Left kidney (tissue), 2 donors: ENCODE results near the gene POLRMT. TPM values are rescaled to one million over a fixed set of nuclear protein-coding genes. Genes with fewer than 3 reads are reported as not detected.

Experiments
- DNase-seq: peaks from one replicate; pipeline ENCODE4 v3.0.0-alpha.2; 2013
- polyA plus RNA-seq: library from polyadenylated mRNA; unstranded; fragments of 120-200 nt; gene quantifications from one replicate; pipeline ENCODE4 v1.2.1, GENCODE V29; 2013; ENCODE audit not compliant: insufficient read length

POLRMT gene
- polyA plus RNA-seq, 1 donor: 75.8 TPM

GRCh38 chr19:664913-665443 lies 31.6 kb upstream of the POLRMT start:
- DNase-seq: peak; percentile 80

DNA sequence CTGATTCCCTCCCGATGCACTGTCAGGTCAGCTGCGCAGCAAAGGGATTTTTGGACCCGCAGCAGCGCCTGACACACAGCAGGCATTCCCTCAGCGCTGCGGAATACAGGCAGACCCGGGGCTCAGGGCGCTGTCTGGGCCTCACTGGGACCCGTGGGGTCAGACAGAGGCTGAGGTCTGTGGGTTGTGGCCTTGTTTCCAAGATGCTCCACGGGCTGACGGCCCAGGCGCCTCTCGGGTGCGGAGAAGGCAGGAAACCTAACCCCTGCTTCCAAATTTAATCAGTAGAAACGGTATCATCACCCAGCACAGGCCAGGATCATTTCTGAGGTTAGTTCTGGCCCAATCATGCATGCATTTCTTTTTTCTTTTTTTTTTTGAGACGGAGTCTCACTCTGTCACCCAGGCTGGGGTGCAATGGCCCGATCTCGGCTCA lies 30.4 kb upstream of the POLRMT start:
- DNase-seq: no peak

DNA sequence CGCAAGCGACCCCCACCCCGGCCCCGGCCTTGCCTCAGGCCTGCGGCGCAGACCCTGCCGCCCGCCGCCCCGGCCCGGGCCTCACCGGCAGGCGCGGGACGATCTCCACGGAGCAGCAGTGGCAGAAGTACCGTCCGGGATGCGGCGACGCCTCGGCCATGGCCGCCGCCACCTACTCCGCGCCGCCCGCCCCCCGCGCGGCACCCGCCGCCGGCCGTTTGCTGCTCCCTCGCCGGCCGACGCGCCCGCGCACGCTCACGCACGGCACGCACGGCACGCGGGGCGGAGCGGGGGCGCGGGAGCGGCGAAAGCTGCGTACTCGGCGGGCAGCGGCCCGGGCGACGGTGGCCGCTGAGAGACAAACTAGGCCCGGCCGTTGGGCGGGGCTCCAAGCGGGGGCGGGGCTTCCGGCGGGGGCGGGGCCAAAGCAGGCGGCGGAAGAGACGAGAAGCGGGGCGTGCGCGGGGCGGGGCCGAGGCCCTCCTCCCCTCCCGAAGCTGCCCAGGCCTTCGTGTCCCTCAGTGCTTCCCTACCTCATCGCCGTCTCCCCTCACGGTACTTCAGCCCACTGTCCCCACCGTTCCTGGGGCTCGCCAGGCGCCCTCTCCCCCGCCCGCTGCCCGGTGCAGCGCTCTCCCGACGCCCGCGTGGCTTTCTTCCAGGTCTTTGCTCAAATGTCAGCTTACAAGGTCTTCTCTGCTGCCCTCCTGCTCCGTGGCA lies 29.8 kb upstream of the POLRMT start, which contains the start of gene RNF126:
RNF126 (minus strand) TSS at position 253 of the 720 bp plus-strand sequence; CDS start at position 160, 93 bp downstream.
- peak; percentile 88 for DNase-seq

DNA sequence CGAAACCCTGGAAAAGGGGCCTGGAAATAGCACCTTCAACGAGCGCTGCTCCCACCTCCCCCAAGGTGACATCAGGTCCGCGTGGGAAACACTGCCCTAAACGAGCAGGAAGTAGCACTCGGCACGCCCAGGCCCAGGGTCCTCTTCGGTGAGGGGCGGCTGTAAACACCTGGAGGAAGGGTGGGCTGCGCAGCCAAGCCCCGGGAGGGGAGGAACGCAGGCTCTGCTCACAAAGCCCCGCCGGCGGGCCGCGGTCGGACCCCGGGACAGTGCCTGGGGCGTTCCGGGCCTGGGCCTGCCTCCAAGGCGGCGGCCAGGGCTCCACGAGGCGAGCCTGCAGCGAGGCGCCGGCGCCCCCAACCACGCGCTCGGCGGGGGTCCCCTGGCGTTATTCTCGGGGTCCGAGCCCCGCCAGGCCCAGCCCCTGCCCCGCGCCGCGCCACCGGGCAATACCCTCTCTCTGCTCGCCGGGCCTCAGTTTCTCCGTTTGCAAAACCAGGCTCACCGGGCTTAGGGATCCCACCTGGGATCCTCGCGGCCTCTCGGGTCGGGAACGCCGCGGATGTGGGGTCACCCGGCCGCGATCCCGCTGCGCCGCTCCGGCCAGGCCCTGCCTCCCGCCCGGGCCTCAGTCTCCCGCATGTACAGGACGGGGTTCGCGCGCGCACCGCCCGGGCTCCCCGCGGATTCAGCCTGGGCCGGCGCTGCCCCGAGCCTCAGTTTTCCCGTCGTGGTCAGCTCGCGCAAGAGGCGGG lies 29.0 kb upstream of the POLRMT start:
- no peak for DNase-seq

DNA sequence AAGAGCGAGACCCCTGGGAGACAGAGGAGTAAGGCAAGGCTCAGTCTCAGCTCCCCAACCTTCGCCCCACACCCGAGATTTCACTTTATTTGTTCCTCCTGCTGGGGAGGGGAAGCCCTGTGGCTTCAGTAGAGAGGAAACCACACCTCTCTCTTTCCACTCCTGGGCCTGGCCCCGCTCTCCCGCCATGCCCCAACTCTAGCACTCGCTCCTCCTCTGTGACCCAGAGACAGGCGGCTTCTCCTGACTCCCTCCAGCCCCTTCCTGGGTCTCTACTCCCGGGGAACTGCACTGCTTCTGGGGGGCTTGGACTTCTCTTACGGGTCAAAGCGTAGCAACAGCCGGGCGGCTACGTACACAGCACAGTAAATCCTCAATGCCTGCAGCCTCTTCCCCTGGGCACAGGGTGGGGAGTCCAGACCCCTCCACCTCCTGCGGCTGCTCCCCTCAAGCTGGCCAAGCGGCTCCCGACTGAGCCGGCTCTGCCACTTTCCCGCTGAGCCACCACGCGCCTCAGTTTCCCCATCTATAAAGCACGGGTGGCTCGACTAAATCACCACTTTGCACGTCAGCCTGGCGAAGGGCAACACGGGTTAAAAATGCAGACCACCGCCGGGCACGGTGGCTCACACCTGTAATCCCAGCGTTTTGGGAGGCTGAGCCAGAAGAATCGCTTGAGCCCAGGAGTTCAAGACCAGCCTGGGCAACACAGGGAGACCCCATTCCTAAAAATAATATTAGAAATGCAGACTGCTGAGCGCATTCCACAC lies 28.3 kb upstream of the POLRMT start:
- no peak for DNase-seq

DNA sequence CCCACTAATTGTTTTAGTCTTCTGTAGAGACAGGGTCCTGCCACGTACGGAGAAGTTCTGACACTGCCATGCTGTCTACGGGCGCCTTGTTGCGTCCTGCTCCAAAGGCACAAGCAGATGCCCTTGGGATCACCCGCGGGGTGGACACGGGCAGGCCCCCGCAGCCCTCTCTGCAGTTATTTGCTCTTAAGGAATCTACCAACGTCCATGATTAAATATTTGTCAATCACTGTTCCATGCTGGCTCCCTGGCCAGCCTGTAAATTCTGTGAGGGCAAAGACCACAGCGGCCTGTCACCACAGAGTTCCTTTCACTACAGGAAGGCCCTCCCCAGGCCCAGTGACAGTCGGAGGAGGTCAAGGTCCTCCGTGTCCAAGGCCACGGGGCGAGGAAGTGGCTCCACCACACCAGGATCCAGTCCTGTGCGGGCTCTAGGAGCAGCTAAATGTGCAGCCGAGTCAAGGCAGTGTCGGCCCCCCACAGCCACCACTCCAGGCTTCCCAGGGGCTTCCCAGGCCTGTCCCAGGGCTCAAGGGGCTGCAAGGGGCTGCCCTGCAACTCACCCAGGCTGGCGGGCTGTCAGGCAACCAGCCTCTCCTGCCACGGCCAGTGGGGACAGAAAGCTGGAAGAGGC lies 27.6 kb upstream of the POLRMT start:
- DNase-seq: no peak

GRCh38 chr19:658916-659839 lies 25.8 kb upstream of the POLRMT start:
- no peak for DNase-seq

DNA sequence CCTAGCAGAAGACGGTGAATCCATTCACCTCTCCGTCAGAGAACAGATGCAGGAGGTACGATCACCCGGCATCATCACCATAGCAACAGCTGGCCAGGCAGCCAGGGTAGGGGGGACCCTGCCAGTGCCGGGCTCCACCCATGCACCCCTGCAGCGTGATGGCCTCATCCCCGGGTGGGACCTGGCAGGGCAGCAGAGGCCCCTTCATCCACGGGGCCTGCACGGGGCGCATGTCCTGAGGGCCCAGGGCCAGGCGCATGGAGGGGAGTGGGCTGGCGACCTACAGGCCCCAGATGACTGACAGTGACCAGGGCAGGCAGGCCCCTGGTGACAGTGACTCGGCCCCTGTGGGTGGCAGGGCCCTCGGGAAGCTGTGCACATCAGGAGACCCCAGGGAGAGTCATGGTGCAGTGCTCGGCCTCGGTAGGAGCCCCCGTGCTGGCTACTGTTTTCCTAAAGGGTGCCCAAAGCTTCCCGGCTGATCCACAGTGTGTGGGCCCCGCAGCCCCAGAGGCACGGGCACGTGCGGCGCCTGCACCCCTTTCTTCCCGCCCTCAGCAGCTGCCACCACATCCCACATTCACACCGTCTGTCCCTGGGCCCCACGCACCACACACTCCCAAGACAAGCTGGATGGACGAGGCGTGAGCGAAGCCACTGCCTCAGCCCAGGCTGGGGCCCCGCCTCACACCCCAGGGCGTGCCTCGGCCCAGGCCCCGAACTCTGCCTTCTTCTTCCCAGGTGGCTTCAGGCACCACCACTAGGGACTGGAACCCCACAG lies 24.9 kb upstream of the POLRMT start:
- DNase-seq: no peak

- DNase-seq: no peak
Measured at GRCh38 chr19:657611-658010, 24.3 kb upstream of the POLRMT start.

DNA sequence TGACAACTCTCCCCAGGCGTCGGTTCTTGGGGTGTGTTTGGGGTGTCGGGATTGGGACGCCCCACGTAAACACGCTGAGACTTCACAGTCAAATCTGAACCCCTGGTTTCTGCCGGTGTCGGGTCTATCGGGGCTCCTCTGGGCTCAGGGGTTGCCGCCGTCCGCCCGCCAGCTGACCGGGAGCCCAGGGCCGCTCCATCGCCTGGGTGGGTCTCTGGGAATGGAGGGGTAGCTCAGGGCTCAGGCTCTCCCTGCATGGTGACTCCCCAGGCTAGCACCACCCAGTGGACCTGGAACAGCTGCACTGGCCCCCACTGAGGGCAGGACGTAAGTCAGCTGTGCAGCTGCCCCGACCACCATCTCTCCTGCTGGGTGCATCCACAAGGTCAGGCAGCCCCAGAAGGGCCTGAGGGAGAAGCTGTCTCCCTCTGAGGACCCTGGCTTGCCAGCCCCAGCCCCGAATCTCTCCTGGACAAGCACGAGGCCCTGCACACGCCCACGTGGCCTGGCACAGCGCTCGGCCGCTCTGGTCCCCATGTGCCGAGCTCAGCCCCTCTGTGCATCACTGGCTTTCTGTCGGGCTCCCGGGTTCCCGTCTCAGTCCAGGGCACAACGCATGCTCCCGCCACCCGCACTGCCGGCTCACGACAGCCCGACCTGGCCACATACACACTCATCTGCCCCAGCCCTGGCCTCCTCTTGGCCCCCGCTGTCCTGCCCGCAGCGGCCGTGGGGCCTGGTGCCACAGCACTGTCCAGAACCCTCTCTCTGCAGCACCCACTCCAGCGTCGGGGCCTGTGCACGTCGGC lies 23.6 kb upstream of the POLRMT start:
- DNase-seq: no peak

- DNase-seq: no peak
Measured at GRCh38 chr19:655691-656090, 22.4 kb upstream of the POLRMT start.

GRCh38 chr19:653425-653824 lies 20.1 kb upstream of the POLRMT start:
- DNase-seq: no peak

DNA sequence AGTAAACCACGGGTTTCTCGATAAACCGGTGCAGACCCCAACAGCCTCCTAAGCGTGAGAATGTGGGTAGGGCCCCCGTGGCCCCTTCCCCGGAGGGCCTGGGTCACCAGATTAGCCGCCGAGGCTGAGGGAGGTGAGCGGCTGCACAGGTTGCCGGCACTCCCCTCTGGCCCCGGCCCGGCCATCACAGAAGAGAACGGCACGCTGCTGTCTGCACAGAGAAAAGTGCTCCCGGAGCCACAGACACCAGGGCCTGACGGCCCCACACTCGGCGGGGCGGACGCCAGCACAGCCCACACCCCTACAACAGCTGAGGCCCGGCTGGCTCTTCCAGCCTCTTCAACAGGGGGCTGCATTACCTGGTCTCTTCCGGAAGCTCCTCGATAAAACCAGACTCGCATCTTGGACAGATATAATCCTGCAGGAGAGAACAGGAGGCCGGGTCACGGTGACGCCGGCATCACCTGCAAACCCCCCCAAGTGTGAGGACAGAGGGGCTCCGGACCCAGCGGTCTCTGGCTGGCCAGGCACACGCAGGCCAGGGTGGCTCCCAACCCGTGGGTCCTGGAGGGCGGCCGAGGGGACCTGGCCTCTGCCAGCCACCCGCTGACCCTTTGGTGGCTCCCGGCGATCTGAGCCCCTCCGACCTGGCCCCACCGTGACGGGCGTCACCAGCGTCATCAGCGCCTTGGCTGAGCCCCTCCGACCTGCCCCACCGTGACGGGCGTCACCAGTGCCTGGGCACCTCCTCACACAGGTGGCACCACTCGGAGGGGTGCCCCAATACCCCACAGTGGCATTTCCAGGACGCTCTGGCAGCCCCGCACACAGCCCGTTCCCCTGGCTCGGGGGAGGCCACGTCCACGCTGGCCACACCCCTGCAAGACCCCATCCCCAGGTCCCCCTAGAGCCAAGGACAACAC lies 19.4 kb upstream of the POLRMT start:
- no peak for DNase-seq

- DNase-seq: no peak
Measured at GRCh38 chr19:651991-652390, 18.7 kb upstream of the POLRMT start.

GRCh38 chr19:651114-651818 lies 17.9 kb upstream of the POLRMT start:
- DNase-seq: no peak

DNA sequence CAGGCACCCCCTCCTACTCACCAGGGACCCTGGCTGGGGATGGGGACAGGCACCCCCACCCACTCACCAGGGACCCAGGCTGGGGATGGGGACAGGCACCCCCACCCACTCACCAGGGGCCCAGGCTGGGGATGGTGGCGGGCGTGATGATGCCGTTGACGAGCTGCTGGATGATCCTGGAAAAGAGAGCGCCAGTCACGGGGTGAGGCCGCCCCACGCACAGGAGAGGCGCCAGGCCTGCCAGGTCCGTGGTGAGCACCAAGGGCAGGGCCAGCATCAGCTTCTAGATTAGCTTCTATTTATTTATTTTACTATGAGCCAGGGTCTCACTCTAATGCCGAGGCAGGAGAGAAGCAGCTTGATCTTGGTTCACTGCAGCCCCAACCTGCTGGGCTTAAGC lies 16.8 kb upstream of the POLRMT start:
- no peak for DNase-seq
